HG03565 (cell line): ENCODE measurements around the gene DGKH.
A peak's percentile ranks its signal among the peaks of the same experiment; 100 is the strongest.
"Not testable (repeated sequence)": the region's sequence is repeated elsewhere in the genome, so short reads cannot be mapped to it uniquely, and the experiment has no call there.

ENCODE experiments used
- ATAC-seq: cut with Tn5 transposase; IDR thresholded peaks from one replicate; pipeline ENCODE4 v1.9.1; 2021; ENCODE audit warnings: mild to moderate bottlenecking, moderate library complexity; ENCODE audit not compliant: unreplicated experiment

DGKH gene

DNA sequence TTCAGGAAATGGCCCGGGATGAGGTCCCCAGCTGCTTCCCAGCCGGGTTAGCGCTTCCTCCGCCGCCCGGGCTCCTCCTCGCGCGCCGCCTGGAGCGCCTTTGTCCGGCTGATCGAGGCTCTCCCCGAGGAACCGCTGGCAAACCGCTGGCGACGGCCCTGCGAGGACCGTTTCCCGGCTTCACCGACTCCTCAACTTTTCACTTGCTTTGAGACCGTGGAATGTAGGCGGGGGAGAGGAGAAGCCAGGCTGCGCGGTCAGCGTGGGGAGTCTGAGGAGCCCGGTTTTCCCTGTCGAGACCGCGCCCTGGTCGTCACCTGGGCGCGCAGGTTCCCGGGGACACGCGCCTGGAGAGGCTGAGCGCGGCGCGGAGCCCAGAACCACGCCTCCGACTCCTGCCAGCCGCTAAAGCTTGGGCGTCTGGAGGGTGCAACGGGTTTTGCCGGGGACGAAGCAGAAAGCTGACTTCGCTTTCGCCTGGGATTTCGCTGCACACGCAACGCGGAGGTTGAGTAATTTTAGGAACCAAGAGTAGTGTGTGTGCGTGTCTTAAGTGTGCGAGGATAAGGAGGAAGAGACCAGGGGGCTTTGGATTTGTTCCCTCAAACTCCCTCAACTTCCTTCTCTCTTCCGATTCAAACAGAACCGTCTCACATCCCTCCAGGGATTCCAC is 7.3 kb upstream of the DGKH start:
- no peak for ATAC-seq

GRCh38 chr13:42041684-42042035 is 6.8 kb upstream of the DGKH start:
- no peak for ATAC-seq

GRCh38 chr13:42043676-42044075 is 4.8 kb upstream of the DGKH start:
- ATAC-seq, result no peak

DNA sequence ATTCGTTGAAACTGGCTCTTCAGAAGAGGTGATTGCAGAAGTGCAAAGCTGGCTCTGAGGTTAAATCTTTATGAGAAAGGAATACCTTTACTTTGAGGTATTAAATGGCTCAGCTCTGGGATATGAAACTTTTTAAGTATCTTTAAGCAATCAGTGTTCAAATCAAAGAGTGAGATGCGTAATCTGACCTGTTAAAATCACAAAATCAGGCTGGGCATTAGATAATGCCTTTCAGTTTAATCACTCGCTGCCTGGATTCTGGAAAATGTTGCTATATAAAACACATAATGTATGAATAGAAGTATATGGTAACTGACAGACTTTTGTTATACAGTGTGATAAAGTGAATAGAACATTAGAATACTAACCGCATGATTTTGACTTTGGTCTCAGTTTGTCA is 2.0 kb upstream of the DGKH start:
- no peak for ATAC-seq

DNA sequence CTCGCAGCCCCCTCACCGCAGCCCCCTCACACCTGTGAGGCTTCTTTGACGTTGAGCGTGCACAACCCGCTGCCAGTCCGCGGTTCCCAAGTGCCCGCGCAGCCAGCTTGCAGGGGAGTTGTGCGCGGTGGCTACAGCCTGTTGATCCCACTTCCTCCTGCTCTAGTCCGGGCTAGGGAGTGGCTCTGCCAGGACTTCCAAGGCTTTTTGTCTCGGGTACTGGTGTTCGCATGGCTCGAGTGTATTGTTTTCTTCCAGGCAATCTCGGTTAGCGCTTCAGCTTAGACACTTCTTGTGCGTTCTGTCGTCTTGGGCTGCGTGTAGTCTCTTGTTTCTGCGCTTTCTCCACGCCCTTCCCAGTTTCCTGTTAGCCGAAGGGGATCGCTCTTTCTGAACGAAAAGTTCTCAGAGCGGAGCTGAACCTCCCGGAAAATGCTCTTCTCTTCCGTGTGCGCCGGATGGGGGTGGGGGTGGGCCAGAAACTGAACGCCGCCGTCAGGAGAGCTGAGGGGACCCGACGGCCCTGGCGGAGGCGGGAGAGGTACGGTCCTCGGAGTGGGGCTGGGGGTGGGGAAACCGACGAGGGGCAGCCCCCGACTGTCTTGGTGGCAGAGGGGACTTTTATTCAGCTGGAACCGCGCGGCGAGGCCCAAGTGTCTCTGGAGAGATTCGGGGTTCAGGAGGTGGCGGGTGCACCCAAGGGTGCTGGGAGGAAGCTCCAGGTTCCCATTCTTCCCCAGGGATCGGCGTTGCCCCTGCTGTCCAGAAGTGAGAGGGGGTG is 697 bp upstream of the DGKH start:
- peak; percentile 19 for ATAC-seq

DNA sequence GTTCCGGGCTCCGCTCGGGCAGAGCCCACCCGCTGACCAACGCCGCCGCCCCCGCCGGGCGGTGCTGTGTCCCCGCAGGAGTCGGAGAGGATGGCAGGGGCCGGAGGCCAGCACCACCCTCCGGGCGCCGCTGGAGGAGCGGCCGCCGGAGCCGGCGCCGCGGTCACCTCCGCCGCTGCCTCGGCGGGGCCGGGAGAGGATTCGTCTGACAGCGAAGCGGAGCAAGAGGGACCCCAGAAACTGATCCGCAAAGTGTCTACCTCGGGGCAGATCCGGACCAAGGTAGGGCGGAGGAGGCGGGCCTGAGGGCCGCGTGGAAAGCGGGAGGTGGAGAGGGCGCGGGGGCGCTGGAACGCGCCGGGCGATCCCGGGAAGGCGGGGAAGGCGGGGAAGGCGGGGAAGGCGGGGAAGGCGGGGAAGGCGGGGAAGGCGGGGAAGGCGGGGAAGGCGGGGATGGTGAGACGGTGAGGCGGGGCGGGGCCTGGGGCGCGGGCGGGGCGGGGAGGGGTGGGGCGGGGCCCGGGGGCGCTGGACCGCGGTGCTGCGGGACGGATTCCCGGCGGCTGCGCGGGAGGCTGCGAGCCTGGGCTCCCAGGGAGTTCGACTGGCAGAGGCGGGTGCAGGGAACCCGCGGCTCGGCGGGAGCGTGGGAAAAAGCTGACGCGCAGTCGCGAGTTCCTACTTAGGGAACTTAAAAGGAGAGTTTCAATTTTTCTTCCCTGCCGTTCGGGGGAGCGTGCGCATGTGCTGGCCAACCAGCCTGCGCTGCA is 421 bp downstream of the DGKH start:
- ATAC-seq, result peak; percentile 33

- no peak for ATAC-seq
These were observed 986 bp downstream of the DGKH start for GRCh38 chr13:42049454-42049813.

DNA sequence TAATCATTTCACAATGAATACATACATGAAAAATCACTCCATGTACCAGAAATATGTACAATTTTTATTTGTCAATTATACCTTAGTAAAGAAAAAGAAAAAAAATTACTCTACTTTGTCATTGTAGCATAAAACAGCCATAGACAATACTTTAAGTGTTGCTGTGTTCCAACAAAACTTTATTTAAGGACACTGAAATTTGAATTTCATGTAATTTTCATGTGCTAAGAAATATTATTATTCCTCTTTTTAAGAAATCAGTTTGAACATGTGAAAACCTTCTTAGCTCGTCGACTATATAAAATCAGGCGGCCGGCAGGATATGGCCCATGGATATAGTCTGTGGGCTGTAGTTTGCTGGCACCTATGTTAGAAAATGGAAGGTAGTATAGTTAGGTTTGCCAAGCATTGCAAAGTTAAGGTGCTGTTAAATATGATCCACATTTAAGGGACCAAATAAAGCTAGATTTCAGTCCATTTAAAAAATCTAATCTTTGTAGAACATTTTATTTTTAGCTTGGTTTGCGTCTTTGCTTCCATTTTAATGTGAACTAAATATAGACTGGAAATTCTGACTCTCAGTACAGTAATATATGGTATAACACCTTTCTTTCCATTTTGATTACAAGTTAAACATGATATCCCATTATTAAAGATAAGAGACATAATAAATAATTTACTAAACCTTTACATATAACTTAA is 6.5 kb downstream of the DGKH start:
- ATAC-seq, result no peak

DNA sequence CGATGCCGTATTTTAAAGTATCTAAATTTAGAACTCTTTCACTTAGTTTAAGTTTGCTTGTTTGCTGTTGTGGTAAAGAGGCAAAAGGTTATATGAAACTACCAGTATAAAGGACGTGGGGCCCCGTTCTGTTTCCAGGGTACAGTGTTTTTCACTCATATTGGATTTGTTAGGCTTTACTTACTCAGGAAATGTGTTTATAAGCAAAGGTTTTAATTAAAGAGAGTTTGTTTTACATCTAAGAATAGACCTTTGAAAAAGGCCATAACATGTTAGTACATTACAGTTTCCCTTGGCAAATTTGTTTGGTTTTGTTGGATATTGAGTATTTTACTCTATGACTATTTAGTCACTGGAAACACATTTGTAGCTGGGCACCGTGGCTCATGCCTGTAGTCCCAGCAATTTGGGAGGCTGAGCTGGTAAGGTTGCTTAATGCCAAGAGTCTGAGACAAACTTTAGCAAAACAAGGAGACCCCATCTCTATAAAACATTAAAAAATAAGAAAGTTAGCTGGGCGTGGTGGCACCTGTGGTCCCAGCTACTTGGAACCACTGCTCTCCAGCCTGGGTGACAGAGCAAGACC is 7.1 kb downstream of the DGKH start:
- ATAC-seq, result no peak

GRCh38 chr13:42056146-42056545 is 7.7 kb downstream of the DGKH start:
- no peak for ATAC-seq

DNA sequence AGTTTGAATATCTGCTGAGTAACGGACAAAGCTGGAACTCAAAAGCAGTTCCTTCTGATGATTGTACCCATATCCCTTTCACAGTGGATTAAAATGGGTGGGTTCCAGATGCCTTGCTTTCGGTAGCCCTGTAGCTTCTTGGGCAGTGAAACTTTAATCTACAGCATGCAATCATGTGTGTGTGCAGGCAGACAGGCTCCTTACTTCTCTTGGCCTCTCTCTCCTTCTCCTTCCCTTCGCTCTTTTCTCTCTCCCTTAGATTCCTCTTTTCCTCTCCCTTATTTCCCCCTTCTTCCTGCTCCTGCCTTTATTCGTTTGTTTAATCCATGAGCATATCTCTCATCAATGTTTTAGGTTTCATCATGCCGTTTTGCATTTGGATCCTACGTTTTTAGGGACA is 8.1 kb downstream of the DGKH start:
- ATAC-seq, result no peak

- ATAC-seq, result no peak
These were observed 9.6 kb downstream of the DGKH start for GRCh38 chr13:42057918-42058530.

DNA sequence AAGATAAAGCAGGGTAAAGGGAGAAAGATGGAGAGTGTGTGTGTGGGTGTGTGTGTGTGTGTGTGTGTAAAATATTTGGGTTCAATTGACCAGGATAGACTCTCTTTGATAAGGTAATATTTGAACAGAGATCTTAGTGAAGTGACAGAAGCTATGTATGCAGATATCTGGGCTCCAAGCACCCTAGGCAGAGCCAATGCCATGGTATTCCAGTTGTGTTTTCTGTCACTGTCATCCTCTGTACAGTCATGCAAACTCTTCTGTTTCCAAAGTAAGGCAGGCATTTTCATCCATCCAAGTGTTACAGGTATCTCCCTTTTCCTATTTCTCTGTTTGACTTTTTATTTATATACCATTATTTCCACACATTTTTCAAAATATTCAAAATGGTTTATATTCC is 13.5 kb downstream of the DGKH start:
- ATAC-seq, result no peak

DNA sequence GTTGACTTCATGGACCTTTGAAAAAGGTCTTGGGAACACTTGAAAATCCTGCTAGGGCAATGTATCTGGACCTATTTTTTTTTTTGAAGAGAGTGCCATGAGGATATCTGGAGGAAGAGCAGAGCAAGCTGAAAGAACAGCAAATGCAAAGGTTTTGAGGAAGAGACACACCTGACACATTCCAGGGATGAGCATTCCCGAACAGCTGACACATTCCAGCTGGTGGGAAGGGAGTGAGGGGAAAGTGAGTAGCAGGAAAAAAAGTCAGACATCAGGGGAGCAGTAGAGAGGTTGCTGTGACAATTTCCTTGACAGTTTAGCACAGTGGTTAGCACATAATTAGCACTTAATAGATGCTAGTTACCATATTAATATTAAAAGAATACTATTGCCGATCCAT is 14.7 kb downstream of the DGKH start:
- no peak for ATAC-seq

DNA sequence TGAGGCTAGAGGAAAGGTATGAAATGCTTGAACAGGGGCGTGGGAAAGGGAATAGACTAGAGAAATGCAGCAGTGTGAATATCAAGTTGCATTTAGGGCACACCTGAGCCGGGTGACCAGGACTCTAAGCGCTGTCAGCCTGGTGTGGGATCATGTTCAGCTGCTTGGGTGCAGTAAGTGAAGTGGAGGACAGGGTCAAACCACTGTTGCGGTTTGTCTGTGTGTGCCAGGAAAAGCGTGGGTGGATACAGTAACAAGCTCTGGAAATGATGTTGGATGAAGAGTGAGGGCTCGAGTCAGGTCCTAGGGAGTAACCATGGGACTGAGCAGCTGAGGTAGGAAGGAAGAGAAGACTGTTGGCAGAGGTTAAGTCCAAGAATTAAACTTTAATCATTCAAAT is 15.8 kb downstream of the DGKH start:
- no peak for ATAC-seq

- no peak for ATAC-seq
These were observed 16.5 kb downstream of the DGKH start for GRCh38 chr13:42064966-42065365.

DNA sequence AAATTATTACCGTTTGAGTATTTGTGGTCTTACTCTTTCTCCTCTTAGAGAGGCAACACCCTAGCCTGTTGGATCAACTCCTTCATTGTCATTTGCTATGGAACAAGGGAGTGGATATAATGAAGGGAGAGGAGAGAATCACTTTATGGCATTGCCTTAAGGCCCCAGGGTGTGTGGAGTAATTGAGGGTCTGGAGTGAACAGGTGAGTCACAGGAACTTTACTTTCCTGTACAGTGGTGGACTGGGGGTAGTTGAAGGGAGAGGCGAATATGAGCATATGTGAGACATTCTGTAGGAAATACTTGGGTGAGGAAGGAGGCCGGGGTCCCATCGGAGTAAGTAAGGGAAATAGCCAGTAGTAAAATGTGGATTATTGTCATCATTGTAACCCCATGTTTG is 17.0 kb downstream of the DGKH start:
- ATAC-seq, result no peak

DNA sequence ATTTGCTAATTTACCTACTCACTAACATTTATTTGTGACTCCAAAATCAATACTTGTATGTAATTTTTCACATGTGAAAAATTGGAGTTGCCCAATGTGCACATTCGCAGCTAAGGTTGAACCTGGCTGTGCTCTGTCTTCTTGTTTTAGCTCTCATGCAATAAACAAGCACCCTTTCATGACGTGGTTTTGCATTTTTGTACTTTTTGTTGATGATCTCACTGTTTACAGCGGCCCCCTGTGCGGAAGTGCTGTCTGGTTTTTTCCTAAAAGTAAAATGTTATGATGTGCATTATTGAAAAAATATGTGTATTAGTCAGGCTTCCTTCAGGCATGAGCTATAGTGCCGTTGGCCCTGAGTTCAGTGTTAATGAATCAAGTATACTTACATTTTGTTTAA is 18.1 kb downstream of the DGKH start:
- no peak for ATAC-seq

GRCh38 chr13:42068886-42069285 is 20.4 kb downstream of the DGKH start:
- ATAC-seq, result no peak

DNA sequence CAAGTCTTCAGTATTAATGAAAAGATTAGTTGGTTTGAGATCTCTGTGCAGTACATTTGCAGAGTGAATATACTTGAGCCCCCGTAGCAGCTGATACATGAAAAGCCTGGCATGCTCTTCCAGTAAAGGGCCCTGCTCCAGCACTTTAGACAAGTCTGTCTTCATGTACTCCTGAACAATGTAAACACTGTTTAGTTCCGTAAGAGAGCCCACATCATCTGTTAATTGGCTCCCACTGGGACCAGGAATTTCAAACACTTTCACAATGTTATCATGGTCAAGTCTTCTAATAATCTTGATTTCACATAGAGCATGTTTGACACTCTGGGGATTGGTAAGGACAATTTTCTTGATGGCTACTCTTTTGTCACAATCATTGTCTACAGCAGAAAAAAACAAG is 22.2 kb downstream of the DGKH start:
- not testable (repeated sequence) for ATAC-seq

- ATAC-seq, result not testable (repeated sequence)
These were observed 22.7 kb downstream of the DGKH start for GRCh38 chr13:42071179-42071578.
